H4 (cell line): ENCODE data around the gene AR. TPM values are rescaled to one million over a fixed set of nuclear protein-coding genes. Genes with fewer than 3 reads are reported as not detected.

Experiments
- DNase-seq: peaks from one replicate; pipeline ENCODE4 v3.0.0-alpha.2; 2015; ENCODE audit warnings: low spot score
- total RNA-seq: library from RNA; depleted of rRNA; stranded (reverse); fragments of >200 nt; shearing (Covaris generic); gene quantifications from 2 replicates; pipeline ENCODE4 v1.2.3, GENCODE V29; 2014

The AR gene
- total RNA-seq, 1 experiment from 2014 or later: 6.5 TPM

DNA sequence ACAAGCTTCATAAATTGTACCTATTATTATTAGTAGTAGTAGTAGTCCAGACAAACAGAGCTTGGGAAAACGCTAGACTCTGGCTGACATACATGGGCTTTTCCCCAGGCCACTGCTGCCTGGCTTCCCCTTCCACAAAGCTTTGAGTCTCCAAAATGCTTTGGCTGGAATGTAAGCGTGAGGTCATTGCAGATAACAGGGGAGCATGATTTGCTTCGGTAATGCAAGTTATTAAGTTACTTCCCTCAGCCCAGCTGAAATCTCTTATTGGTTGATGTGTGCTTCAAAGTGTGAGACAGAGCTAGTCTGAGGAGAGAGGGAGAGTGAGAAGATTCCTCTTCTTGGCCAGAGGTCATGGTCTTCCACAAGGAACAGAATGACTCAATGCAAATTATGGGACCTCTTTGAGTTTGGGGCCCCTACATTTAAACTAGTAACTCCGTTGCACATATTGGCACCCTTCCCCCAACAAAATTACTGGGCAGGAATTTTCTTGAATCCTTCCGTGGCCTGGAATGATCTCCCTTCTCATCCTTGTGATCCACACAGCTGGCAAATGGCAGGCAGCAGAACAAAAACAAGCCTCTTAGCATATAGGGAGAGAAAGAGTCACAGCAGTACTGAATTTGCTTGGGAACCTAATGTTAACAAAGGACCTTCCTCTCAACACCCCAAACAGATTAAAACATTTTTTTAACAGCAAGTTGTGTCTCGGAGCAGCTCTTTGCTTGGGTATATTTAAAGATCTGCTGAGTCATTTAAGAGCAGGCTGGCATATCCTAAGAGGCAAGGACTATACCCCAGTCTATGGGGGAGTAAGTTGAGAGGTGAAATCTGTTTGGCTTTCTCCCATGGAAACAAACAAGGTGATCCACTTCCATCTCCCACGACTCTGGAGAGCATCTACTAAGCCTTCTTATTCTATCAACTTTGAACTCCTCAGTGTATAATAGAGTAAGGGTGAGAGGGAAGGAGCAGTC, 19.9 kb downstream of the AR start:
- peak; percentile 43 for DNase-seq

DNA sequence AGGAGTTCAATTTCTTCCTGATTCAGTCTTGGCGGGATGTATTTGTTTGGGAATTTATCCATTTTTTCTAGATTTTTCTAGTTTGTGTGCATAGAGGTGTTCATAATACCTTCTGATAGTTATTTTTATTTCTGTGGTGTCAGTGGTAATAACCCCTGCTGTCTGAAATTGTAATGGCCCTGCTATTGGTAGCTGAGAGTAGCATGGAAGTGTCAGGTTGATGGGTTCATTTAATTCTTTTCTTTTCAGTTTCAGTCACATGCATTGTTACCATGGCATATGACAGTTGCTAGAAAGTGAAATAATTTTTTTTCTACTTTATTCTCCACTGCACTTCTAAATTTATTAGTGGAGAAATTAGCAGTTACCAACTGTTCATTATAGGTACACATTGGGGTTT, 20.7 kb downstream of the AR start:
- no peak for DNase-seq

DNA sequence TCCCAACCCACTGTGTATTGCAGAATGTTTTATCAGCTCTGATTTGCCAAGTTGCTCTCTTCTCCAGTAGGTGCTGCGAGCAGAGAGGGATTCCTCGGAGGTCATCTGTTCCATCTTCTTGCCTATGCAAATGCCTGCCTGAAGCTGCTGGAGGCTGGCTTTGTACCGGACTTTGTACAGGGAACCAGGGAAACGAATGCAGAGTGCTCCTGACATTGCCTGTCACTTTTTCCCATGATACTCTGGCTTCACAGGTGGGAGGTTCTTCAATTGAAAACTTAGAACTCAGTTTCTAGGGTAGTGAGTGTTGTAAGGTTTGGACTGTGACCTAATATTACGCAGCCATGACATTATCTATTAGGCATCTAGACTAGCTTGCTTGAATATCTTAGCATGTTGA, 24.9 kb downstream of the AR start:
- DNase-seq: no peak

DNA sequence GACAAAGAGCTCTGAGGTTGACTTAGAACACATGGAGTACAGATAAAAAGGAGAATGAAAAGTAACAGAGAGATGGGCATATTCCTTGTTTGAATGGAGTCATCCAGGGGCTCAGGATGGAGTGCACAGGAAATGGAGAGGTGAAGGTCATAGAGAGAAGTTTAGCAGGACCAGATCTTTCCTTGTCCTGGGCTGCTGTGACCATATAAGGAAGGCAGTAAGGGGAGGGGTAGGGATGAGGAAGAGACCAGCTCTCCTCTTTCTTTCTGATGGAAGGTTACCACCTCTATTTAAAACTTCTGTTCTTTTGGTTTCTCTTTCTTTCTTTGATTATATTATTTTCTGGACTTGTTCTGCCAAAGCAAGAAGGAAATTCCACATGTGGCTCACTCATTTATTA, 27.0 kb downstream of the AR start:
- DNase-seq: no peak

DNA sequence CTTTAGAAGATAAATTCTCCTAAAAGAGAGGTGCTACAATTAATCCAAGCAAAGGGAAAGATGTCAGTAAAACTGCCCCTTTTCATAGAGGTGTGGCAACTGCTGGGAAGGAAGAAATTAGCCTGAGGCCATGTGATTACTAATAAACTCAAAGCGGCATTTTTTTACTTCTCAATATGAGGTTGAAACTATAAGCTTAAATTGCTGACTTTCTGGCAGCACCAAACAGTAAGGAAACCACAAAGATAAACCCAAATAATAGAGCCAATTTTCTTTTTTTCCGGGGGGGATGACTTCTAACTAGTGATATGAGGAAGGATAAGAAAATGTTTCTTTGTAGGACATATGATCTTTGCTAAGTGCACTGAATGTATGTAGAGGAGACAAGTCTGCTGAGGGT, 30.9 kb downstream of the AR start:
- DNase-seq: peak; percentile 16

DNA sequence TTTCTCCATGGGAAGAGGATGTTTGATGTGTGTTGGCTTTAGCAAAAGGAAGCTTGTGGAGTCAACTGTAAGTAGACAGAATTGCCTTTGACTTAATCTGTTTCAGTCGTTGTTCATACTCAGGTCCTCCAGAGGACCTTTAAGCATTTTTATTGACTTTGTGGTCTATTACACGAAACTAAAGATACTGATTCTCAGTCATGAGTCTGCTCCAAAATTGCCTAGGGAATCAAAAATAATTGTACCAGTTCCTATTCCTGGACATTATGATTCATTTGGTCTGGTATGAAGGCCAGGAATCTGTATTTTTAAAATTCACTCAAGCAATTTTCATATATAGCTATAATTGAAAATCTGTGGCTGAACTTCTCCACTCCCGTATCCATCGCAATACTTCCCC, 38.6 kb downstream of the AR start:
- DNase-seq: no peak

DNA sequence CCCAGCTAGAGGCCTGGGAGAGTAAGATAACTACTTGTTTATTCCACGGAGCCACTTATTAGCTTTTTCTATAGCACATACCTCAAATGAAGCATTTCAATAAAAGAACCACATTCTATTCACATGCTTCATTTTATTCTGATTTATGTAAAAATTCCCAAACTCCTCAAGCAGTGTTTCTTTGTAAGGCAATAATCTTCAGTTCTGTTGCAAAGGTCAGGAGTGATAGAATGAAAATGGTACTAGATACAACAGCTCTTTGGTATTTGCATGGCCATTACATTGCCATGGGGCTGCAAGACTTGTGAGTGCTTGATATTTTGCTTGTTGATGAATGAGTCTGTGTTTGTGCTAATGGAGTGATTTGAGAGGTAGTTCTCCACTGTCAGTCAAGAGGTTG, 39.4 kb downstream of the AR start:
- DNase-seq: no peak

DNA sequence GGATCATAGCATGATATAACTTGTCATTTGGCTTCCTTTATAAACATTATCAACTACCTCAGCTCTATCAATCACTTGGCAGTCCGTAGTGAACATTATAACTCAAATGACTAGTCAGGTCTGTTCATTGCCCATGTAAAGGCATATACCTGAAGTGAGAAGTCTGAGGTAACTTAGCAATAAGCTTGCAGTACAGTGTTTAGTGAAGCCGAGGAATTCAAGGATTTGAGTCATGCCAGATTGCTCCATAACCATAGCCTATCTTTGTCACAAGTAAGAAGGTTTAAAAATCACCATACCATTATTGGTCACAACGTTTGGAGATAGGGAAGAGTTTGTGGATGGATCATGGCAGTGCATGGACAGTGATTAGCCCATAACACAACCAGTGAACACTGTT, 41.6 kb downstream of the AR start:
- no peak for DNase-seq

DNA sequence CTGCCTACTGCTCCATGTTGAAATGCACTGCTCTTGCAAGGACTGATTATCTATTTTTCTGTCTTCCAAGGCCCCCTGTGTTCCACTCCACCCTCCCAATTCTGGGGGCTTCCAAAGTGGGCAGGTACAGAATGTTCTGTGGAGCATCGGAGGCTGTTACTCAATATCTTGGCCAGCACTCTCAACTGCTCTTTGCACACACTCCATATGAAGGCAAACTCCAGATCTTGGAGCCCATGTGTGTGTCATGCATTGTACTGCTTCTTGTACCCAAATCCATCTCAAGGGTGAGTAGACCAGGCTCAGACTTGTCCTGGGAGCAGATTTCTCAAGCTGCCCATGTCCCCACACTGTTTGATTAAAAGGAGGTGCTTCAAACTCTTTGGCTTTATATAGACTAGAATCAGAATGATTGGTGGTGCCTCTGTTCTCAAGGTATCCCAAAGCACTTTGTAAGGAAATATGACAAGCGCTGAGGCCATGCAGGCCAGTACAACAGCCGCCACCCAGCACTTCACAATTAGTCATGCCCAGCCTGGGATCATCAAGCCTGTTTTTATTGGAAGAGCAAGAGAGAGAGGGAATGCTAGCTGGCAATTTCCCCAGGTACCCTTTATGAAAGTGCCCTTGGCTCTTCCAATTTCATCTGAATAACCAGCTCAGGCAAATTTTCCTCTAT, 44.3 kb downstream of the AR start:
- DNase-seq: no peak

DNA sequence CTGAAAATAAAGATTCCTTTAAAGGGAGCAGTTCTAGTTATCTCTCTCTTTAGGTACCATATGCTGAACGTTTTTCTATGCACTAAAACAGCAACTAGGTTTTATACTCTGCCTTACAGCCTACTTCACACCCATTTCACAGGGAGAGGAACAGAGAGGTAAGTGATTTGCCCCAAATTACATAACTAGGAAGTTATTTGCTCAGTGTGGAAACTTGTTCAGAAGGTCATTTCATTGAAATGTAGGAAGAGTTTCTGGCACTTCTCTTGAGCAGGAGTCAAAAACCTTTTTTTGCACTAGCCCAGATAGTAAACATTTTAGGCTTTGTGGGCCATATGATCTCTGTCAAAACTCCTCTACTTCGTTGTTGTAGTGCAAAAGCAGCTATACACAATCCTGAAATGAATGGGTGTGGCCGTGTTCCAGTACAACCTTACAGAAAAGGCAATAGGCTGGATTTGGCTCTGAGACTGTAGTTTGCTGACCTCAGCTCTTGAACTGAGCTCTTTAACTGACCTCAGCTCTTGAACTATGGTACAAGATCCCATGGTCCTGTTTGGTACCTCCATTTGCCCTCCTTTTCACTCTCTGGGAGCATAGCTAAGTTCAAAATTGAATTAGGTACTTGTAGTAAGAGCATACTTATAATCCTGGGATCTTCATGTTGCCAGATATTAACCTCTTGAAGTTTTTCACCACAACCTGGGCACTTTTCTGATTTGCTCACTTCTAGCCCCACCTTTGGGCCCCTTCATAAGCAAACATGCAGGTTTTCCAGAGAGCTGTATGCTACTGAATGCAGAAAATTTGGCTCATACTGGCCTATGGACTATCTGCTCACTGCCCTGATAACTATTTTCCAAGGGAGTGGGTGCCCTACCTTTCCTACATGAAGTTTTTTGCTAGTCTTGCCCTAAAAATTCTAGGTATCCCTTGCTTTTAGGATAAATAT, 53.3 kb downstream of the AR start:
- no peak for DNase-seq

DNA sequence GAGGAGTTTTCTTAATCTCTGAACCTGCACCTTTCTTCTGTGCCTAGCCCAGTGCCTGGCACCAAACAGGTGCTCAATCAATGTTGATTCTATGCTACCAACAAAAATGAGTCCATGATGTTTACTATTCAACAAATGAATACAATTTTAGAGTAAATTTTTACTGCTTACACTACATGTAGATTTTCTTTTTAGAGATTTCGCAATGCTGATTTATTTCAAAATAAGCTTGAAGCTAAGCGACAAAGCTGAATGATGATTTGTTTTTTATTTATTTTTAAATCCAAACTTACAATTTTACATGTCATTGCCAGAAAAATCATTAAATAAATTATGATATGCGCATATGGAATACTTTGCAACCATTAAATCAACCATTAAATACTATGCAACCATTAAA, 55.7 kb downstream of the AR start:
- DNase-seq: no peak

DNA sequence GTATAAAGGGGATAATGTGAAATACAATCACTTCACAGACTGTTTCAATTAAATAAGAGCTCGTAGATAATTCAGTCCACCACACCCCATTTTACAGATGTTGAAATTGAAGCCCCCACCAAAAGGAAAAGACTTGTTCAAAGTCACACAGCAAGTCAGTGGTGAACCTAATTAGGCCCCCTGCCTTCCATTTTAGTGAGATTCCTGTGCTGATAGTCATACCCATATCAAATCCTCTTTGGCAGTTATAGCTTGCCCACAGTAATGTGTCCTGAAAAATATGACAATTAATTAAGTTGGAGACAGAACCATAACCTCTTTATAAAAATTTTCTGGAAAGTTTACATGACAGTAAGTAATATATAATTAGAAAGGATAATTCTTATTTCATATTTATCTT, 58.0 kb downstream of the AR start:
- DNase-seq: no peak

DNA sequence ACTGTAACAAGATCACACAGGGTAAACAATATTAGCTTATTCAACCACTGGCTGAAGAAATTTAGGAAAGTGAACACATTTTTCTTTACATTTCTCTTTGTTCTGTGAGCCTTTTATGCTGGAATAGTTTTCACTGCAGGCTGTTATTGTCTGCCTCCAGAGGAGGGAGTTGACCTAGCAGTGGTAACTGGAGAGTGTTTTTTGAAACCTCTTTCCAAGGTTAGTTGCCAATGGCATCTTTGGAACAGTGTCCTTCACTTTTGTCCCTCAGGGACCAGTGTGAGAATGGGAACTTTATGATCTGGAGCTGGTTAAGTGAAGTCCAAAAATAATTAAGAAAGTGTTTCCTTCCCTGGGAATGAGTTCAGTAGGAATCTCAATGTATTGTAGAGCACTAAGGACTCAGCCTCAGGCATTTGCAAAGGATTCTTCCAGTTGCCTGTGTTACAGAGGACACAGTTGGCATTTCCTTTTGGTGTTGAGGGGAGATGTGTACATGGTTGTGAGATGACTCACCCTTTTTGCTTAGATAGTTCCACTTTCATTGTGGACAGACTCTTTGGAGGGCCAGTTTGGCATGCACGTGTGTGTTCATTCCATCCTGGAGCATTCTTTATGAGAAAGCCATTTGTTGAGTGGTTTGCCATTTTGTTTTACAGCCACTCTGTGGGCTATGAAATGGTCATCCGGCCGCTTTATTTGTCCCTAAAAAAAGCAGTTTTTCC, 61.3 kb downstream of the AR start:
- DNase-seq: peak; percentile 93

DNA sequence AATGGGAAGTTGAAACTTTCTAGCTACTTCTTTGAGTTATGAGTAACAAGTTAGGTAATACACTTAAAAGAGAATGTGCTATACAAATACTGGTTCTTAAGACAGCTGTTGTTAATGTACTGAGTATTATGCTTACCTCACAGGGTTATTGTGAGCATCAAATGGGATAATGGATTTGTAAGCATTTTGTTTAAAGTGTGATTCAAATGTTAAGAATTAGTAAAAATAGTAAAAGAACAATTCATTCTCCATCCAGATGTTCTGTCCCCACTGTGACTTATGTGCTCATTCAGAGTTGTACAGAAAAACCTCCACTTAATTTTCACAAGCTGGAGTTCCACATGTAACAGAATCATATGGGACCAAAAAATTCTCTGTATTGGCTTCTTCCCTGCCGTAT, 63.6 kb downstream of the AR start:
- no peak for DNase-seq

DNA sequence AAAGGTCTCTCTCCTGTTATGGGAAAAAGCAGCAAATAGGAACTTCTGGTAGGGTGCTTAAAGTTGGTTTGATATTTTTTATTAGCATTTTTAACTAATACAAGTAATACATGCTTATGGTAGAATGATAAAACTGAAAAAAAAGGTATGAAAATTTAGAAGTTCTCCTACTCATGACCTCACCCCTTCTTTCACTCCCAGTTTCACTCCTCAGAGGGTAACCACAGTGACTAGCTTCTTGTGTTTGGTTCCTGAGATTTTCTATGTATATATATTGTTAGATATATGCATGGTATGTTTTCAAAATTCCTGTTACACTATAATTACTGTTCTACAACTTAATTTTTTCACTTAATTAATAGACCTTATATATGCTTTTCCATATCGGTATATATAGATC, 66.5 kb downstream of the AR start:
- no peak for DNase-seq

DNA sequence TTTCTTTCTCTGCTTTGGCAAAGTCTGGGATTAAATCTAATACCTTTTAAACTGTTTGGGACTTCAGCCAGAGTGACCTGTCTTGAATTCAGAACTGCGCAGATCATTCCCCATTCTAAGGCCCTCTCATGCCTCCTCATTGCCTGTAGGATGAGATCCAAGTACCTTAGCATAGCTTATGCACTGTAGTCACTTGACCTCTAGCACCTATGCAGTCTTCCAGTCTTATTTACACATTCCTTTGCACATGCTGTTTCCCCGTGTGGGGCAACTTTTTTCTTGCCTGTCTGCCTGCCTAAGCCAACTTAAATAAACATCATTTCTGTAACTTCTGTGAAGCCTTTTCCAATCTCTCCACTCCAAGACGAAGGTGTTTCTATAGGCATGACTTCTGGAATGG, 68.4 kb downstream of the AR start:
- peak; percentile 41 for DNase-seq

DNA sequence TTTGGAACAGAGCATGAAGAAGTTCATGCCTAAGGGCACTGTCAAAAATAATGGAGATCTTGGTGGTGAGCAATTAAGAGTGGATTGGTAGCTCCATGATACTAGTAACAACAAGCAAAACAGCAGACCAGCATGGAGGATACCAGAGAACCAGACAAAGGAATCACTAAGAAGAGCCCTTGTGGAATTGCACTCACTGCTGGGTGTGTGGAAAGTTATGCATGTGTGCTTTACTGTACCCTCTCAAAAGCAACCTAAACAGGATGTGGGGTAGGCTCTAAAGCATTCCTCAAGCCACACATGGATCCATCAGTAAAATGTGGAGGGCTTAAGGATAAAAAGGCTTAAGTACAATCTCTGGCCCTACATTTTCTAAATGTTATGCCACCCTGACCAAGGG, 69.5 kb downstream of the AR start:
- peak; percentile 45 for DNase-seq

DNA sequence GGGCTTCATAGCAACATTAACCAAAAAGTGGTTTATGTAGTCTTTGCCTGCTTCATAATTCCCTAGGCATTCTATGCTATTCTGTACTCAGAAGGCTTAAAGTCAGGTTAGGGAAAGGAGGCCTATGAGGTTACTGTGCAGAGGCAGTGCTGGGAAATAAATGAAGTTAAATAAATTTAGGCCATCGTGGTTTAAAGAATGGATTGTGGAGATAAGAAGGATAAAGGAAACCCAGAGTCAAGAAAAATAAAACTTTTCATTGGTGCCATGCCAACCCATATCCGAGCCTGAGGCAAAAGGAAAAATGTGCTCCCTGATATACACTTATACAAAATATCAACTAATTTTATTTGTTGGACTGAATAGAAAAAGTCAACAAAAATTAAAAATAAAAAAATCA, 70.2 kb downstream of the AR start:
- peak; percentile 28 for DNase-seq

DNA sequence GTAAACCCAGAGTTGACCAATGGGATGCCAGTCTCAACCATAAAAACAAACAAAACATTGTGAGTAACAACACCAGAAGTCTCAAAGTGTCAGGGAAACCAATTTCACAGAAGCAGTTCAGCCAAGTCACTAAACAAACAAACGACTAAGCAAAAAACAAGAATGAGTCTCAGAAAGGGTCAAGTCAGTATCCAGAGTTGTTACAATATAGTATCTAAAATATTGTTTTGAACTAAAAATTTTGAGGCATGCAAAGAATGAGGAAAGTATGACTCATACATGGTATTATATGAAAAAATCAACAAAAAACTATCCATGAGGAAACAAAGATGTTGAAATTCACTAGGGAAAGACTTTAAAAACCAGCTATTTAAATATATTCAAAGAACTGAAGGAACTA, 70.6 kb downstream of the AR start:
- DNase-seq: peak; percentile 51

DNA sequence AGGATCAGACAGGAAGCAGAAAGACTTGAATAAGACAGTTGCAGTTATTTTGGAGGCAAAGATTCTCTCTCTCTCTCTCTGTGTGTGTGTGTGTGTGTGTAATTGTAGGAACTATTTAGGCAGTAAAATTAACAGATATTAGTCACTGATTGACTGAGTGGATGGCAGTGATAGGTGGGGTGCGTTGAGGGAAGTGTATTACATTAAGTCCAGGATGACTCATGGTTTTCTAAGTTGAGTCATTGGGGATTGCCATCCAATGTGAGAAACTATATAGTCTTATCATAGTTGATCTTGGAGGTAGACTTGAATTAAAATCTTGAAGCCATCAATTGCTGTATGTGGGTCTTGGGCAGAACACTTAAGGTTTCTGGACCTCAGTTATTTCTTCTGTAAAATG, 75.4 kb downstream of the AR start:
- DNase-seq: peak; percentile 29

DNA sequence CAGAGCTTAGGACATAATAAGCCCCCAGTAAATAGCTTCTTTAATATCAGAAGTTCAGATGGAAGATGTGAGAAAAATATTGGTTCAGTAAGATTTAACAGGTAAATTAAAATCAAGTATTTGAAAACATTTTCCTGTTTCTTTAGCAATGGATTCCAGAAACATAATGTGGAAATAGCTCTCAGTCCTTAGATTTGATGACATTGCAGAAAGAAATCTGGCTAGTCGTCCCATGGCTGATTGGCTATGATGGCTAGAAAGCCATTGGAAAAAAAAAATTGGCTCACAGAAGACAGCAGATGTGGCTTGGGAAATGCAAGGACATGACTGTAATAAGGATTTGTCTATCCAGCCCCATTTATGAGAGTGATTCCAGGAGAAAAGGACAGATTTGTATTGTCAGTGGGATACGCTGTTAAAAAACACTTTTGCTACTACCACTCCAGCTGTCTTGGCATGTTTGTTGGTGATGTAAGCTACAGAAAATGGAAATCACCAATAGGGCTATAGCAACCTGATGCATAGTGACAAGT, 78.3 kb downstream of the AR start:
- no peak for DNase-seq
